Measurements from ENCODE around the gene BRI3. TPM values are rescaled to one million over a fixed set of nuclear protein-coding genes. Genes with fewer than 3 reads are reported as not detected.

Gene BRI3
- total and polyA plus RNA-seq, 10 of the 15 experiments (the other 5 are each of a cell fraction or from before 2014, with no cell fraction given) = 4.5 to 56.3 (median 21.5) TPM

DNA sequence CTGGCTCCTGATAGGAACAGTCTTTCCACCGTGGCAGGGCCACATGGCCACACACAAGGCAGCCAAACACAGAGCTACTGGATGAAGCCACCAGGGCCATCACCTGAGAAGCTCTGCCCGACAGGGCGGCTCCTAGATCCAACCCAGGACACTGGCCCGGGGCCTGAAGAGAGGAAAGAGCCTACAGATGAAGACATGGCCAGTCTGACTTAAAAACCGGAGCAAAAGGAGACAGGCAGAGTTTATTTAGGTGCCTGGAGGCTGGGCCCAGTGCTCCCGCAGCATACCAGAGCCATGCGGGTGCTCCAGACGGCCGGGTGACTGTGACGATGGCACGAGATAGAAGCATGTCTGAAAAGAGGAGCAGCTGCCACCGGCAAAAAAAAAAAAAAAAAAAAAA is 33.3 kb upstream of the BRI3 start:
- FAIRE-seq (no peak), ATAC-seq (no peak), DNase-seq (ENCODE audit: low read depth, low spot score) (no peak)
- 89% methylated on average over 12 of the region's 12 CpGs for WGBS (ENCODE audit: insufficient coverage, insufficient replicate concordance, low lambda C conversion rate, missing lambda C conversion rate)
- H3K27me3 ChIP-seq (replicated peaks in 1 of 2; ENCODE audit: control insufficient read depth in 2 of 2, insufficient read depth in 2 of 2, low read length in 1 of 2) = no peaks in the 10 kb centered on the region
- peaks cover 8% of the 10 kb centered on the region for H3K79me2 ChIP-seq (ENCODE audit: control insufficient read depth, insufficient read depth, low read length)
- ChIA-PET CTCF (no interaction called here), RAD21 (ENCODE audit: unreplicated experiment) (no interaction called here), SMC1A (ENCODE audit: uncharacterized antibody, unreplicated experiment) (no interaction called here), POLR2A (interaction anchor here (0.6 kb wide), 1 partner anchor 130 kb away, joined by 6 read pairs; no protein-coding TSS in a partner anchor)
- H3K9ac ChIP-seq (ENCODE audit: control insufficient read depth, insufficient read depth, low read length) = no peak overlapping the region
- H2AFZ ChIP-seq (ENCODE audit: control insufficient read depth, low read depth, low read length) = no peak overlapping the region
- H3K4me1 ChIP-seq (ENCODE audit: control insufficient read depth, insufficient read depth, low read length) = peaks cover 7% of the 10 kb centered on the region
- H3K36me3 ChIP-seq (ENCODE audit: control insufficient read depth in 2 of 2, insufficient read depth in 2 of 2, low read length in 1 of 2) = no peaks in the 10 kb centered on the region
- no peak overlapping the region for H3K27ac ChIP-seq (ENCODE audit: control insufficient read depth, insufficient read depth)
- no peaks in the 10 kb centered on the region for H4K20me1 ChIP-seq (ENCODE audit: control insufficient read depth, insufficient read depth)
- intact Hi-C loops (cut with micrococcal nuclease; ENCODE audit: unreplicated experiment) = no loop called here
- no peak for TF ChIP-seq MEF2B (IDR thresholded peaks at IDR 0.05; ENCODE audit: partially characterized antibody, poor library complexity, severe bottlenecking)
- TF ChIP-seq, protein P1, sequence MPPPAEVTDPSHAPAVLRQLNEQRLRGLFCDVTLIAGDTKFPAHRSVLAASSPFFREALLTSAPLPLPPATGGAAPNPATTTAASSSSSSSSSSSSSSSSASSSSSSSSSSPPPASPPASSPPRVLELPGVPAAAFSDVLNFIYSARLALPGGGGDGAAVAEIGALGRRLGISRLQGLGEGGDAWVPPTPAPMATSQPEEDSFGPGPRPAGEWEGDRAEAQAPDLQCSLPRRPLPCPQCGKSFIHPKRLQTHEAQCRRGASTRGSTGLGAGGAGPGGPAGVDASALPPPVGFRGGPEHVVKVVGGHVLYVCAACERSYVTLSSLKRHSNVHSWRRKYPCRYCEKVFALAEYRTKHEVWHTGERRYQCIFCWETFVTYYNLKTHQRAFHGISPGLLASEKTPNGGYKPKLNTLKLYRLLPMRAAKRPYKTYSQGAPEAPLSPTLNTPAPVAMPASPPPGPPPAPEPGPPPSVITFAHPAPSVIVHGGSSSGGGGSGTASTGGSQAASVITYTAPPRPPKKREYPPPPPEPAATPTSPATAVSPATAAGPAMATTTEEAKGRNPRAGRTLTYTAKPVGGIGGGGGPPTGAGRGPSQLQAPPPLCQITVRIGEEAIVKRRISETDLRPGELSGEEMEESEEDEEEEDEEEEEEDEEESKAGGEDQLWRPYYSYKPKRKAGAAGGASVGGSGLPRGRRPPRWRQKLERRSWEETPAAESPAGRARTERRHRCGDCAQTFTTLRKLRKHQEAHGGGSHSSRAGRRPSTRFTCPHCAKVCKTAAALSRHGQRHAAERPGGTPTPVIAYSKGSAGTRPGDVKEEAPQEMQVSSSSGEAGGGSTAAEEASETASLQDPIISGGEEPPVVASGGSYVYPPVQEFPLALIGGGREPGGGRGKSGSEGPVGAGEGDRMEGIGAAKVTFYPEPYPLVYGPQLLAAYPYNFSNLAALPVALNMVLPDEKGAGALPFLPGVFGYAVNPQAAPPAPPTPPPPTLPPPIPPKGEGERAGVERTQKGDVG (CRISPR knock-in tag; IDR thresholded peaks at IDR 0.05) = no peak
- no peaks in the 10 kb centered on the region for H3K9me3 ChIP-seq (replicated peaks; ENCODE audit: control insufficient read depth, insufficient read depth, low read length)
- BruUV-seq (replicated peaks) = no TSS peak
- in situ Hi-C loops (cut with MboI) = no loop called here
- no peak overlapping the region for H3K4me3 ChIP-seq
- H3K4me2 ChIP-seq (ENCODE audit: control insufficient read depth, insufficient read depth) = no peak overlapping the region

DNA sequence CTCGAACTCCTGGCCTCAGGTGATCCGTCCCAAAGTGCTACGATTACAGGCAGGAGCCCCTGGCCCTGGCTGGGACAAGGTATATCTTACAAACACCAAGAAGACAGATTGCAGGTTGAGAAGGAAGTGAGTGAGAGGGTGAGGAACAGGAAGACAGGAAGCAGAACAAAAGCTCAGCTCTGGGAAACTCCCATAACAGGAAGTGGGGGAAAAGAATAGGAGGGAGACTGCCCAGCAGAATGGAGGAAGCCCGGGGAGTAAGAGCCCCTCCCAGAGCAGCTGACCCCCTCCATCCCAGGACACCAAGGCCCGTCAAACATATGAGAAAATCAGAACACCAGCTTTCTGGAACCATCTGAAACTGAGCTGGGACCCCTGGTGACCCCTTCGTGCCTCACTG is 32.4 kb upstream of the BRI3 start:
- Histone ChIP-seq H3K79me2 (ENCODE audit: control insufficient read depth, insufficient read depth, low read length) (peaks cover 10% of the 10 kb centered on the region), H3K4me3 (no peak overlapping the region), H2AFZ (ENCODE audit: control insufficient read depth, low read depth, low read length) (no peak overlapping the region), H3K36me3 (ENCODE audit: control insufficient read depth in 2 of 2, insufficient read depth in 2 of 2, low read length in 1 of 2) (no peaks in the 10 kb centered on the region), H3K9ac (ENCODE audit: control insufficient read depth, insufficient read depth, low read length) (no peak overlapping the region), H3K27ac (ENCODE audit: control insufficient read depth, insufficient read depth) (no peak overlapping the region), H3K9me3 (replicated peaks; ENCODE audit: control insufficient read depth, insufficient read depth, low read length) (no peaks in the 10 kb centered on the region), H4K20me1 (ENCODE audit: control insufficient read depth, insufficient read depth) (no peaks in the 10 kb centered on the region), H3K27me3 (replicated peaks in 1 of 2; ENCODE audit: control insufficient read depth in 2 of 2, insufficient read depth in 2 of 2, low read length in 1 of 2) (no peaks in the 10 kb centered on the region), H3K4me1 (ENCODE audit: control insufficient read depth, insufficient read depth, low read length) (peaks cover 10% of the 10 kb centered on the region), H3K4me2 (ENCODE audit: control insufficient read depth, insufficient read depth) (no peak overlapping the region)
- DNase-seq (ENCODE audit: low read depth, low spot score) (no peak), FAIRE-seq (no peak), ATAC-seq (no peak)
- ChIA-PET CTCF (interaction anchor here (1.1 kb wide), 1 partner anchor 81 kb away, joined by 3 read pairs; no protein-coding TSS in a partner anchor), SMC1A (ENCODE audit: uncharacterized antibody, unreplicated experiment) (no interaction called here), RAD21 (ENCODE audit: unreplicated experiment) (interaction anchor here (2.7 kb wide), 1 partner anchor 81 kb away, joined by 14 read pairs; no protein-coding TSS in a partner anchor), POLR2A (no interaction called here)
- WGBS (ENCODE audit: insufficient coverage, insufficient replicate concordance, low lambda C conversion rate, missing lambda C conversion rate) = 71% methylated on average over 6 of the region's 6 CpGs
- in situ Hi-C loops (cut with MboI) (no loop called here), intact Hi-C loops (cut with micrococcal nuclease; ENCODE audit: unreplicated experiment) (no loop called here)
- no TSS peak for BruUV-seq (replicated peaks)
- TF ChIP-seq JUND (IDR thresholded peaks at IDR 0.05; ENCODE audit: low read depth, low read length) (no peak), NFYB (IDR thresholded peaks at IDR 0.05; ENCODE audit: insufficient read depth, low read depth, low read length) (no peak), SRF (IDR thresholded peaks at IDR 0.05; ENCODE audit: low read depth in 2 of 2, low read length in 2 of 2) (no peak), STAT1 (conservative IDR thresholded peaks at IDR 0.05) (no peak), MEF2B (IDR thresholded peaks at IDR 0.05; ENCODE audit: partially characterized antibody, poor library complexity, severe bottlenecking) (no peak), TCF7 (IDR thresholded peaks at IDR 0.05; ENCODE audit: borderline replicate concordance) (no peak)
- TF ChIP-seq, protein P2, sequence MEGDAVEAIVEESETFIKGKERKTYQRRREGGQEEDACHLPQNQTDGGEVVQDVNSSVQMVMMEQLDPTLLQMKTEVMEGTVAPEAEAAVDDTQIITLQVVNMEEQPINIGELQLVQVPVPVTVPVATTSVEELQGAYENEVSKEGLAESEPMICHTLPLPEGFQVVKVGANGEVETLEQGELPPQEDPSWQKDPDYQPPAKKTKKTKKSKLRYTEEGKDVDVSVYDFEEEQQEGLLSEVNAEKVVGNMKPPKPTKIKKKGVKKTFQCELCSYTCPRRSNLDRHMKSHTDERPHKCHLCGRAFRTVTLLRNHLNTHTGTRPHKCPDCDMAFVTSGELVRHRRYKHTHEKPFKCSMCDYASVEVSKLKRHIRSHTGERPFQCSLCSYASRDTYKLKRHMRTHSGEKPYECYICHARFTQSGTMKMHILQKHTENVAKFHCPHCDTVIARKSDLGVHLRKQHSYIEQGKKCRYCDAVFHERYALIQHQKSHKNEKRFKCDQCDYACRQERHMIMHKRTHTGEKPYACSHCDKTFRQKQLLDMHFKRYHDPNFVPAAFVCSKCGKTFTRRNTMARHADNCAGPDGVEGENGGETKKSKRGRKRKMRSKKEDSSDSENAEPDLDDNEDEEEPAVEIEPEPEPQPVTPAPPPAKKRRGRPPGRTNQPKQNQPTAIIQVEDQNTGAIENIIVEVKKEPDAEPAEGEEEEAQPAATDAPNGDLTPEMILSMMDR (IDR thresholded peaks at IDR 0.05 in 2 of 3, conservative IDR thresholded peaks at IDR 0.05 in 1 of 3; ENCODE audit: control insufficient read depth in 2 of 3, extremely low read depth in 1 of 3, insufficient read depth in 1 of 3, low read depth in 3 of 3, low read length in 3 of 3) = no peak
- TF ChIP-seq, protein P3, sequence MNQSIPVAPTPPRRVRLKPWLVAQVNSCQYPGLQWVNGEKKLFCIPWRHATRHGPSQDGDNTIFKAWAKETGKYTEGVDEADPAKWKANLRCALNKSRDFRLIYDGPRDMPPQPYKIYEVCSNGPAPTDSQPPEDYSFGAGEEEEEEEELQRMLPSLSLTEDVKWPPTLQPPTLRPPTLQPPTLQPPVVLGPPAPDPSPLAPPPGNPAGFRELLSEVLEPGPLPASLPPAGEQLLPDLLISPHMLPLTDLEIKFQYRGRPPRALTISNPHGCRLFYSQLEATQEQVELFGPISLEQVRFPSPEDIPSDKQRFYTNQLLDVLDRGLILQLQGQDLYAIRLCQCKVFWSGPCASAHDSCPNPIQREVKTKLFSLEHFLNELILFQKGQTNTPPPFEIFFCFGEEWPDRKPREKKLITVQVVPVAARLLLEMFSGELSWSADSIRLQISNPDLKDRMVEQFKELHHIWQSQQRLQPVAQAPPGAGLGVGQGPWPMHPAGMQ (IDR thresholded peaks at IDR 0.05; ENCODE audit: borderline replicate concordance) = no peak

Measured in GM12878 (cell line).